ENCODE measurements around the gene ATG9A.

The ATG9A gene

DNA sequence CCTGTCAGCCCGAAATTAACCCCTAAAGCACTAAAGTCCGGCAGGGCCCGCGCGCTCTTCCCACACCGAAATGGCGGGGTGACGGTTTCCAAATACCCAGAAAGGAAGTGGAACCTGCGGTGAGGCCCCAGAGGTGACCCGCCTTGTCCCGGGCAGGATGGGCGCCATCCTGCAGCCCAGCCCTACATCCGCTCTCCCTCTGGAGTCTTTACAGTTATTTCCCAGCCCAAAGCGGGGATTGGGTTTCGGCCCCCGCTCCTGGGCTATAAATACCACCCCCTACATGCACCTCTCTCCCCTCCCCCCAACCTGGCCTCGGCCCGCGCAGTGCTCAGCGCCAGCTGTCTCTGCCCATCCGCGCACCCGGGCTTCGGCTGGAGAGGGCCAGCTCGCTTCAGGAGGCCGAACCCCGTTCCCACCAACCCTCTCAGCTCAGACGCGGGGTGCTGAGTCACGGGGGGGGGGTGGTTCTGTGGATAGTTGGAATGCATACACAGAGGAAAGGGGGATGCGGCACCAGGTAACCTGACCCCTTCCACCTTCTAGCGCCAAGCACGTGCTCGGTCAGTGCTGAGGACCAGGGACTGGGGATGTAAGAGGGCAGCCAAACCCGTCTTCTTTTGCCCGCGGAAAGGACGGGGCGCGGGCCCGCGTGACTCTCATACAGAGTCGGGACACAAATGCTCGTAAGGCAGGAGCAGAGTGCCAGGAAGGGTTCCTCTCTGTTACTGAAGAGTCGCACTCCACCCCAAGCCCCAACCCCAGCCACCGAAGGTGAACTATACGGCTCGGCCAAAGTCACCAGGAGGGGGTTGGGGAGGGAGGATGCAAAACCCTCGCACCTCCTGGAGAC, 23.7 kb upstream of the ATG9A start, which contains the start of gene TUBA4B:
TSS of gene TUBA4B (plus strand) at position 344 of the 853 bp plus-strand sequence. CDS start at position 509, 165 bp downstream.
- in situ Hi-C loops (cut with HindIII; ENCODE audit: low sequenced_read_pairs) = no loop called here

- in situ Hi-C loops (cut with HindIII; ENCODE audit: low sequenced_read_pairs) = no loop called here
Measured at GRCh38 chr2:219252570-219252899, 23.1 kb upstream of the ATG9A start.

- in situ Hi-C loops (cut with HindIII; ENCODE audit: low sequenced_read_pairs) = no loop called here
Measured at GRCh38 chr2:219252084-219252483, 22.6 kb upstream of the ATG9A start.

DNA sequence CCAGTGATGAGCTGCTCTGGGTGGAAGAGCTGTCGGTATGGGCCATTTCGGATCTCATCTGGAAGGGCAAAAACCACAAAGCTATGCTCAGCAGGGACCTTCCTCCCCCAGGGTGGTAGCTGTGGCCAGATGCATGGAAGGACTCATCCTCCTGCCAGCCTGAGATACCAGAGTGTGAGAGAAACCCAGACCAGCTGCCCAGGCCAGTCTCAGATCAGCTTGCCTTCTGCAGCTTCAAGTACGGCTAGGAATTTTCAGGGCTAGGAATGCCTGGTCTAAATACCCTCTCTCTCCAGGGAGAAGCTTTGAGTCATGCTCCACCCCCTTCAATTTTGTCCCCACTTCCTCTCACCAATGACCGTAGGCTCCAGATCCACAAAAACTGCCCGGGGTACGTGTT, 22.2 kb upstream of the ATG9A start:
- in situ Hi-C loops (cut with HindIII; ENCODE audit: low sequenced_read_pairs) = no loop called here

DNA sequence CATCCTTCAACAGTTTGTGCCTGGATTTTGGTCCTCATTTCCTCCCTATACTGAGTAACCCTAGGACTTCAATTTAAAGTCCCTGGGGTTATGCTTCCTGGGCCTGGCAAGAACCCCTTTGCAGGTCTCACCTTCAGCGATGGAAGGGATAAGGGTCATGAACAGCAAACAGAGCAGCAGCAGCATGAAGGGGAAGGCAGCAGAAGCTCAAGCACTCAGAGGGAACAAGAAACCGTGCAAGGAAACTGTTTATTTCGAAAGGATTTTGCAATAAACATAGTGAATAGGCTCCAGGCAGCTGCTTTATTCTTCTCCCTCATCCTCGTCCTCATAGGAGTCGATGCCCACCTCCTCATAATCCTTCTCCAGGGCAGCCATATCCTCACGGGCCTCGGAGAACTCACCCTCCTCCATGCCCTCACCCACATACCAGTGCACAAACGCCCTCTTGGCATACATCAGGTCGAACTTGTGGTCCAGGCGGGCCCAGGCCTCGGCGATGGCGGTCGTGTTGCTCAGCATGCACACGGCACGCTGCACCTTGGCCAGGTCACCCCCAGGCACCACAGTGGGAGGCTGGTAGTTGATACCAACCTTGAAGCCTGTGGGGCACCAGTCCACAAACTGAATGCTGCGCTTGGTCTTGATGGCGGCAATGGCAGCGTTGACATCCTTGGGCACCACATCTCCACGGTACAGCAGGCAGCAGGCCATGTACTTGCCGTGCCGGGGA, 20.8 kb upstream of the ATG9A start:
- in situ Hi-C loops (cut with HindIII; ENCODE audit: low sequenced_read_pairs) = no loop called here

DNA sequence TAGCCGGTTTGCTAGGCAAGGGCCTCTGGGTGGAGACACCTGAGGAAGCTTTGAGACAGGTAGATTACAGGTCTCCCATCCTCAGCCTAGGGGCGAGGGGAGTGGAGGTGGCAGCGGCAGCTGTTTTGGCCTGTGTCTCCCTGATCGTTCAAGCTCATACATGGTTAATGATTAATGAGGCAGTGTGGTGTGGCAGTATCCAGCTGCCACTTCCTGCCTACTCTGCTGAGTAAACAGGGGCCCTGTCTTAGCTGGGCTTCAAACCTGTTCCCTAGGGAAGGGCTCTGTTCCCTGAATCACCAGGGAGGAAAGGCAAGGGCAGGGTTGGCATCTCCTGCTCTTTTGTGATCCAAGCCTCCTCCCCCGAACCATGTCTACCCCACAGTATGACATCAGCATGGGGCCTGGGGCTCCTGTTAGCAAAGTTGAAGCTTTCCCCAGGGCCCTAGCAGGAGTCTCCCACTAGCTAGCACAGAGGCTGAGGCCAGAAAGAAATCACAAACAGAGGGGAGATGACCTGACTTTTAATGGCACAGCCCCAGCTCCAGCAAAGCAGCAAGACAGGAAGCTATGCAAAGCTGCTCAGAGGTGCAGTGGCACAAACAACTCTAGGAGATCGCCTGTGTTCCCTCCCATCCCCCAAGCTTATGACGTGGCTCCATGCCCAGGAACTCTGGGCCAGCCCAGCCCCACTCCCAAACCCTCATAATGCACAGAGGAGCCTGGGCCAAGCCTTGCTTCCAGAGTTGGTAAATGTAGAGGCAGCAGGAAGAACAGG, 20.0 kb upstream of the ATG9A start:
- in situ Hi-C loops (cut with HindIII; ENCODE audit: low sequenced_read_pairs) = loop anchor here (5.0 kb wide), 1 partner anchor 48 kb away; no protein-coding TSS in a partner anchor

GRCh38 chr2:219248845-219249202, 19.4 kb upstream of the ATG9A start:
- in situ Hi-C loops (cut with HindIII; ENCODE audit: low sequenced_read_pairs) = loop anchor here (5.0 kb wide), 1 partner anchor 48 kb away; no protein-coding TSS in a partner anchor

- in situ Hi-C loops (cut with HindIII; ENCODE audit: low sequenced_read_pairs) = loop anchor here (5.0 kb wide), 1 partner anchor 49 kb away; no protein-coding TSS in a partner anchor
Measured at GRCh38 chr2:219247678-219248642, 18.5 kb upstream of the ATG9A start.

DNA sequence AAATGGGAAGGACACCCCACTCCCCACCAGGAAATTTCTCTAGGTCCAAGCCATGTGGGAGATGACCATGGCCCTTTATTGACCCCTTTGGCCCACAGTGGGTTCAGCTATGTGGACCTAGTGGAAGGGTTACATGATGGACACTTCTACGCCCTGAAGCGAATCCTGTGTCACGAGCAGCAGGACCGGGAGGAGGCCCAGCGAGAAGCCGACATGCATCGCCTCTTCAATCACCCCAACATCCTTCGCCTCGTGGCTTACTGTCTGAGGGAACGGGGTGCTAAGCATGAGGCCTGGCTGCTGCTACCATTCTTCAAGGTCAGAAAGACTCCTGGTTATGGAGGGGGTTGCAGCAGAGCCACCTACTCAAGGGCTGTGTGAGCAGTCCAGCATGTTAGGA, 17.1 kb upstream of the ATG9A start:
- in situ Hi-C loops (cut with HindIII; ENCODE audit: low sequenced_read_pairs) = loop anchor here (5.0 kb wide), 1 partner anchor 51 kb away; no protein-coding TSS in a partner anchor

GRCh38 chr2:219245899-219246230, 16.4 kb upstream of the ATG9A start:
- in situ Hi-C loops (cut with HindIII; ENCODE audit: low sequenced_read_pairs) = loop anchor here (5.0 kb wide), 1 partner anchor 51 kb away; no protein-coding TSS in a partner anchor

- in situ Hi-C loops (cut with HindIII; ENCODE audit: low sequenced_read_pairs) = loop anchor here (5.0 kb wide), 1 partner anchor 52 kb away; no protein-coding TSS in a partner anchor
Measured at GRCh38 chr2:219245148-219245898, 15.9 kb upstream of the ATG9A start, which contains the start of the genes GLB1L and STK16. Gene GLB1L (minus strand): TSS chr2:219245444. CDS start chr2:219243573, 1,871 bp downstream. Gene STK16 (plus strand): TSS chr2:219245479. CDS start chr2:219246000, 521 bp downstream.

DNA sequence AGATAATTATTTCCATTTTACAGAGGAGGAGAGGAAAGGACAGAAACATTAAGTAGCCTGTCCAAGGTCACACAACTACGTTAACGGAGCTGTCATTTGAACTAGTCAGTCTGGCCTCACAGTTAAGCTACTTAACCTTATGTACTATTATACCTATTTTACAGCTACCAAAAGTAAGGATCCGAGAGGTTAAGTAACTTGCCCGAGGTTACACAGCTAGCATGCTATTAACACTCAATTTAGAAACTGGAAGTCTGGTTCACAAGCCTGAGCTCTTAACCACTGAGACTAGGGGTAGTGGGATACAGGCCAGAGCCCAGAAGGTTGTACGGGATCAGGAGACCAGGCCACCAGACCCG, 15.3 kb upstream of the ATG9A start:
- in situ Hi-C loops (cut with HindIII; ENCODE audit: low sequenced_read_pairs) = loop anchor here (5.0 kb wide), 2 partner anchors 53 to 62 kb away; no protein-coding TSS in a partner anchor

GRCh38 chr2:219243291-219243761, 13.9 kb upstream of the ATG9A start:
- in situ Hi-C loops (cut with HindIII; ENCODE audit: low sequenced_read_pairs) = loop anchor here (5.0 kb wide), 1 partner anchor 61 kb away; no protein-coding TSS in a partner anchor

GRCh38 chr2:219234331-219234730, 4.9 kb upstream of the ATG9A start:
- in situ Hi-C loops (cut with HindIII; ENCODE audit: low sequenced_read_pairs) = no loop called here

- in situ Hi-C loops (cut with HindIII; ENCODE audit: low sequenced_read_pairs) = no loop called here
Measured at GRCh38 chr2:219230059-219230540, 664 bp upstream of the ATG9A start.

DNA sequence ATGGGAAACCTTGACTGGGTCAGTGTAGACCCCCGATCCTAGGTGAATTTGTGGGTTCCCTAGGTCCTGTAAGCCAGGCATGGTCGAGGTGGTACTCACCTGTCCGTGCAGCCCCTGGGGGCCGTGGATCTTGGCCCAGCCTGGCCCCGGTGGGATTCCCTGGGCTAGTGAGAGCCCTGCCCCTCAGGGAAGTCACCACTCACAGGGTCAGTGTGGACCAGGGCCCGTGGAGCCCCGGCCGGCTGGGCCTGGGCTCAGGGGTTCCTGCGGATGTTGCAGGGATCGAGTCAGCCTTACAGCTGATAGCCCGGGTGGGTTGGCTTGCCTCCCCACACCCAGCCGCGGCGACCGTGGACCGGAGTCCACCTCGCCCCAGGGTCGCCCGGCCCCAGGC, 528 bp downstream of the ATG9A start:
- in situ Hi-C loops (cut with HindIII; ENCODE audit: low sequenced_read_pairs) = no loop called here

DNA sequence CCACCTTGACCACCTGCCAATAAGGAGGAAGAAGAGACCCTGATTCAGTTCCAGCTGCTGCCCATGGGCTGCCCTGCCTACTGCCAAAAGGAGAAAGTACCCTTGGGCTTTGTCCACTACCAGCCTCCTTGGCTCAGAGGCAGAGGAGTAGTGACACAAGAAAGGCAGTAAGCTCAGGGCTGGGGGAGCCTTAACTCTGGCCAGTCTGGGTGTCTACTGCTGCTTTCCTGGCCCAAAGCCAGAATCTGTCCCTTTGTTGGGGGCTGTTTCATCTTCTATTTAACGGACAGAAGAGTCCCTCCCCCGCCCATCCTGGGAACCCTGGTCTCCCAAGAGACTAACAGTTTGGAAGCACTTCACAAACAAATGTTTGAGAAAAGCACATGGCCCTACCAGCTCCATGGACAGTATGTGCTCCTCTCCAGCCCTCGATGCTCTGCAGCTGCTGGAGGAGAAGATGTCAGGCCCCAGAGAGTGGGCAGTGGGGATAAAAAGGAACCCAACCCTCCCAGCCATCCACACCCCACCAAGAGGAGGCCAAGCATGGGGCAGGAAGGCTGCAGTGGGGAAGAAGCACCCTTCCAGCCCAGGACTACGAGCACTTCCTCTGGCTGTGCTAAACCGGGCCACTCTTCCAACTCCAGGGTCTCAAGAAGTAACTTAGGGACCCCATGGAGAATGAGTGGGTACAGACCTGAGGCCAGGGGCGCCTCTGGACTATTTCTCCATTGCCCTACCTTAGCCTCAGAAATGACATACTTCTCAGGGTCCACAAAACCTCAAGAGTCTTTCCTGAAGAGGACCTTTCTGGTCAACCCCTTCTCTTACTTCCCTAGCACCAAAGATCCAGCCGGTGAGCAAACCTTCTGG, 1.2 kb downstream of the ATG9A start:
- in situ Hi-C loops (cut with HindIII; ENCODE audit: low sequenced_read_pairs) = no loop called here

DNA sequence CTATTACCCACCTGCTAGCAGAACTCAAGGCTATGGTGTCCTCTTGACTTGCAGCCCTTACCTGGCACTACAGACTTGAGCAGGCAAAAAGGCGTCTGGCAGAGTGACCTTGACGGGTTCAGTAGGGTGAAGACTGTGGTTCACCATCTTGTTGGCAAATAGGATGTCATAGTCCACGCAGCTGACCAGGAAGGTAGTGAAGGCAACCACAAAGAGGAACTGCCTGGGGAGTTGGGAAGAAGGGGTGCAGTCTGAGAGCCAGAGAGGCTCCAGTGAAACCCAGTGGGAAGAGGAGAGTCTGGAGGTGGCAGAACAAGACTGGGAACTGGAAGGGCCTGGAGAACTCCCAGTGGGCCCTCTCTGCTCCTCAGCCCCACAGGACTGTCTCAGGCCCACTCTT, 4.1 kb downstream of the ATG9A start:
- in situ Hi-C loops (cut with HindIII; ENCODE audit: low sequenced_read_pairs) = no loop called here

All from endothelial cell of hepatic sinusoid (primary cell).